Liver (tissue), 9 donors: ENCODE data around the gene SERPINA5. TPM values are rescaled to one million over a fixed set of nuclear protein-coding genes. Genes with fewer than 3 reads are reported as not detected.

Experiments used
- DNase-seq: peaks from one replicate; pipeline ENCODE4 v3.0.0-alpha.2; 2017; ENCODE audit warnings: low spot score
- H3K27ac ChIP-seq, 2 donors: one replicate each; pipeline ENCODE4 v1.7.0; 2013; ENCODE audit warnings: inconsistent platforms in 2 of 2, low read length in 2 of 2, control low read depth in 1 of 2, low read depth in 1 of 2, mild to moderate bottlenecking in 1 of 2
- H3K27me3 ChIP-seq, 4 donors: one replicate each; pipeline versions ENCODE4 v1.6.1 to v1.7.0; 2013; ENCODE audit warnings: low read length in 3 of 4, inconsistent platforms in 1 of 4, mild to moderate bottlenecking in 1 of 4, moderate library complexity in 1 of 4; ENCODE audit not compliant: control insufficient read depth in 4 of 4, insufficient read depth in 4 of 4
- H3K36me3 ChIP-seq, 4 donors: one replicate each; pipeline versions ENCODE4 v1.6.1 to v1.7.0; 2013; ENCODE audit warnings: low read length in 3 of 4, mild to moderate bottlenecking in 3 of 4, low read depth in 1 of 4, moderate library complexity in 1 of 4; ENCODE audit not compliant: control insufficient read depth in 4 of 4, insufficient read depth in 3 of 4
- H3K4me1 ChIP-seq, 4 donors: one replicate each; pipeline versions ENCODE4 v1.6.1 to v1.7.0; 2013; ENCODE audit warnings: low read length in 3 of 4, mild to moderate bottlenecking in 3 of 4, moderate library complexity in 1 of 4; ENCODE audit not compliant: control insufficient read depth in 4 of 4, insufficient read depth in 4 of 4
- H3K4me3 ChIP-seq, 3 donors: one replicate each; pipeline versions ENCODE4 v1.6.1 to v1.7.0; 2013; ENCODE audit warnings: low read length in 3 of 3, control low read depth in 1 of 3, low read depth in 1 of 3, mild to moderate bottlenecking in 1 of 3
- H3K9ac ChIP-seq, 2 donors: one replicate each; pipeline ENCODE4 v1.7.0; 2013; ENCODE audit warnings: low read length in 2 of 2, mild to moderate bottlenecking in 2 of 2, moderate library complexity in 2 of 2, control low read depth in 1 of 2, low read depth in 1 of 2
- H3K9me3 ChIP-seq, 4 donors: one replicate each; pipeline versions ENCODE4 v1.6.1 to v1.7.0; 2013; ENCODE audit warnings: low read length in 3 of 4; ENCODE audit not compliant: control insufficient read depth in 4 of 4
- FOXA1 ChIP-seq: IDR thresholded peaks from 2 replicates; pipeline ENCODE4 v1.6.1; 2016; ENCODE audit warnings: antibody characterized with exemption
- FOXA2 ChIP-seq: IDR thresholded peaks from 2 replicates; pipeline ENCODE4 v1.6.1; 2016; ENCODE audit warnings: antibody characterized with exemption
- HNF4A ChIP-seq, 2 donors: conservative IDR thresholded peaks; 2 replicates each; pipeline ENCODE4 v1.6.1; 2016; ENCODE audit warnings: antibody characterized with exemption in 2 of 2, mild to moderate bottlenecking in 2 of 2
- JUND ChIP-seq, 2 donors: IDR thresholded peaks; 2 replicates each; pipeline ENCODE4 v1.6.1; 2016; ENCODE audit warnings: antibody characterized with exemption in 2 of 2
- RAD21 ChIP-seq, 2 donors: IDR thresholded peaks; 2 replicates each; pipeline ENCODE4 v1.6.1; 2016; ENCODE audit warnings: antibody characterized with exemption in 2 of 2, mild to moderate bottlenecking in 2 of 2
- RXRA ChIP-seq, 2 donors: IDR thresholded peaks; 2 replicates each; pipeline ENCODE4 v1.6.1; 2017 to 2018; ENCODE audit warnings: antibody characterized with exemption in 2 of 2, mild to moderate bottlenecking in 1 of 2
- SP1 ChIP-seq: IDR thresholded peaks from 2 replicates; pipeline ENCODE4 v1.6.1; 2018; ENCODE audit warnings: antibody characterized with exemption, mild to moderate bottlenecking
- TAF1 ChIP-seq: conservative IDR thresholded peaks from 2 replicates; pipeline ENCODE4 v1.6.1; 2016; ENCODE audit warnings: antibody characterized with exemption, mild to moderate bottlenecking
- WGBS: extraction: QIAGEN DNeasy Blood & Tissue Kit; methylation state at CpG from one replicate; pipeline ENCODE4 v1.1.7; 2013; 5-methylcytosine and 5-hydroxymethylcytosine counted together
- polyA plus RNA-seq, 2 donors: library from polyadenylated mRNA; stranded (reverse) in 1 of 2; unstranded in 1 of 2; fragments of 200-250 nt in 1 of 2; fragments of >200 nt in 1 of 2; fragmentation: Nextera tagmentation in 1 of 2; extraction: Ambion mirVana in 1 of 2; gene quantifications; one replicate each; pipeline versions ENCODE4 v1.2.1 to v1.2.3, GENCODE V29; 2013 to 2015
- total RNA-seq, 2 donors: library from RNA; depleted of rRNA; stranded (reverse); fragments of >200 nt; gene quantifications; one replicate each; pipeline ENCODE4 v1.2.3, GENCODE V29; 2014
- TF ChIP-seq, protein P1 (sequence below): IDR thresholded peaks from 2 replicates; pipeline ENCODE4 v1.6.1; 2016; ENCODE audit warnings: antibody characterized with exemption, mild to moderate bottlenecking
- TF ChIP-seq, protein P2 (sequence below): IDR thresholded peaks from 2 replicates; pipeline ENCODE4 v1.6.1; 2016; ENCODE audit warnings: antibody characterized with exemption
- TF ChIP-seq, protein P3 (sequence below): fragments of 150-350 bp; IDR thresholded peaks from 2 replicates; pipeline ENCODE4 v1.5.1; 2017; ENCODE audit warnings: improper control_type of control experiment, low read depth, low read length; ENCODE audit not compliant: missing input control
- TF ChIP-seq, protein P4 (sequence below): IDR thresholded peaks from 2 replicates; pipeline ENCODE4 v1.6.1; 2016; ENCODE audit warnings: antibody characterized with exemption
- donor health status: healthy.
- donor health status: healthy.
- donor health status: healthy.
- donor health status: healthy.
- donor health status: healthy.

SERPINA5 gene
- total and polyA plus RNA-seq, 4 donors = 37.0 to 250 (median 84.0) TPM

DNA sequence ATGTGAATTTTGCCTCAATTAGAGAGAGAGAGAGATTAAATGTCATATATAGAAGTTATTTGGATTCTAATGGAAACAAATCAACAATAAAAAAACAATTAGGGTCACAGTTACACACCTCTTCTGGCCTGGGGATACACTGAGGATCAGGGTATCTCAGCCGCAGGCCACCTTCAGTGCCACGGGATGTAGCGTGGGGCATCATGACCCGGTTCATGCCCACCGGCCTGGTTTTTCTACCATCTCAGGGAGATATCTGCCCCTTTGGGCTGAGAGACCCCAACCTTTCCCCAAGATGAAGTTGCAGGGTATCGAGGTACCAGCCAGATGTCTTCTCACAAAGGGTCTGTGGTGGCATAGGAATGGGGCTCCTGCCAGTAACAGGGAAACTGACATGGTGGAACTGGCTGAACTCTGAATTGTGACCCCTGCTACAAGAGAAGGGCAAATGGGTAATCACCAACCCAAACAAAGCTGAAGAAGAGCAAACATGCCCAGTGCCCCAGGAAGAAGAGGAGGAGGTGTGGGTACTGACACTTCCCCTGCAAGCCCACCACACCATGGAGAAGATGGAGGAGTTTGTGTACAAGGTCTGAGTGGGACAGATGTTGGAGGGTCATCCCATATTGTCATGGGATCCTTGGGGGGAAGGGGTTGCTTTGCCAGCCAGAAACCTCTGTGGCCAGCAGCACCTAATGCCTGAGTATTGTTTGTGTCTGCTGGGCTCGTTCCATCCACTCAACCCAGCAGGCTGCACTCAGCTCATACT, 50.5 kb downstream of the SERPINA5 start:
- 76% methylated on average over 7 of the region's 7 CpGs for WGBS
- no peaks in the 10 kb centered on the region for H3K36me3 ChIP-seq
- no peaks in the 10 kb centered on the region for H3K9me3 ChIP-seq
- no peak overlapping the region for H3K4me3 ChIP-seq
- no peaks in the 10 kb centered on the region for H3K27me3 ChIP-seq
- DNase-seq = no peak
- no peak overlapping the region for H3K9ac ChIP-seq
- peaks cover 18 to 76% (median 51%) of the 10 kb centered on the region in 4 donors for H3K4me1 ChIP-seq
- peak overlapping the region; percentile 40 to 45 for H3K27ac ChIP-seq
- peak in 1 of 2 donors; percentile 31 for TF ChIP-seq RAD21 (IDR thresholded peaks at IDR 0.05)
- TF ChIP-seq HNF4A (conservative IDR thresholded peaks at IDR 0.05) = peak; percentile 59 to 70
- TF ChIP-seq SP1 = peak; percentile 60
- peak; percentile 60 to 77 for TF ChIP-seq RXRA (IDR thresholded peaks at IDR 0.05)
- peak; percentile 30 for TF ChIP-seq FOXA1
- TF ChIP-seq, protein P1, sequence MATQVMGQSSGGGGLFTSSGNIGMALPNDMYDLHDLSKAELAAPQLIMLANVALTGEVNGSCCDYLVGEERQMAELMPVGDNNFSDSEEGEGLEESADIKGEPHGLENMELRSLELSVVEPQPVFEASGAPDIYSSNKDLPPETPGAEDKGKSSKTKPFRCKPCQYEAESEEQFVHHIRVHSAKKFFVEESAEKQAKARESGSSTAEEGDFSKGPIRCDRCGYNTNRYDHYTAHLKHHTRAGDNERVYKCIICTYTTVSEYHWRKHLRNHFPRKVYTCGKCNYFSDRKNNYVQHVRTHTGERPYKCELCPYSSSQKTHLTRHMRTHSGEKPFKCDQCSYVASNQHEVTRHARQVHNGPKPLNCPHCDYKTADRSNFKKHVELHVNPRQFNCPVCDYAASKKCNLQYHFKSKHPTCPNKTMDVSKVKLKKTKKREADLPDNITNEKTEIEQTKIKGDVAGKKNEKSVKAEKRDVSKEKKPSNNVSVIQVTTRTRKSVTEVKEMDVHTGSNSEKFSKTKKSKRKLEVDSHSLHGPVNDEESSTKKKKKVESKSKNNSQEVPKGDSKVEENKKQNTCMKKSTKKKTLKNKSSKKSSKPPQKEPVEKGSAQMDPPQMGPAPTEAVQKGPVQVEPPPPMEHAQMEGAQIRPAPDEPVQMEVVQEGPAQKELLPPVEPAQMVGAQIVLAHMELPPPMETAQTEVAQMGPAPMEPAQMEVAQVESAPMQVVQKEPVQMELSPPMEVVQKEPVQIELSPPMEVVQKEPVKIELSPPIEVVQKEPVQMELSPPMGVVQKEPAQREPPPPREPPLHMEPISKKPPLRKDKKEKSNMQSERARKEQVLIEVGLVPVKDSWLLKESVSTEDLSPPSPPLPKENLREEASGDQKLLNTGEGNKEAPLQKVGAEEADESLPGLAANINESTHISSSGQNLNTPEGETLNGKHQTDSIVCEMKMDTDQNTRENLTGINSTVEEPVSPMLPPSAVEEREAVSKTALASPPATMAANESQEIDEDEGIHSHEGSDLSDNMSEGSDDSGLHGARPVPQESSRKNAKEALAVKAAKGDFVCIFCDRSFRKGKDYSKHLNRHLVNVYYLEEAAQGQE = no peak

DNA sequence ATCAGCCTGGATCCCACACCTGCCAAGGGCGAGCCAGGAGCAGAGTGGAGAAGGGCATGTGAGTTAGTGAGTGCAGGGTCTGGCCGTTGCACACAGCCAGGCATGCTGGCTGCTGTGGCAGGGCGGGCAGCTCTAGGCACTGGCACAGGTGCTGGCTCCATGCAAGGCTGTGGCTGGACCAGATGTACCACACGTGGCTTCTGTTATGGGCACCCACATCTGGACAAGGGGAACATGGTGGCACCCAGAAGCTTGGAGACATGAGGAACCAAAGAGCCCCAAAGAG, 51.0 kb downstream of the SERPINA5 start:
- H3K27ac ChIP-seq = peak overlapping the region; percentile 19 to 43
- peaks cover 18 to 81% (median 57%) of the 10 kb centered on the region in 4 donors for H3K4me1 ChIP-seq
- whole genome bisulfite sequencing = 34% methylated on average over 4 of the region's 4 CpGs
- H3K9ac ChIP-seq = no peak overlapping the region
- H3K9me3 ChIP-seq = no peaks in the 10 kb centered on the region
- no peaks in the 10 kb centered on the region for H3K27me3 ChIP-seq
- TF ChIP-seq, protein P2, sequence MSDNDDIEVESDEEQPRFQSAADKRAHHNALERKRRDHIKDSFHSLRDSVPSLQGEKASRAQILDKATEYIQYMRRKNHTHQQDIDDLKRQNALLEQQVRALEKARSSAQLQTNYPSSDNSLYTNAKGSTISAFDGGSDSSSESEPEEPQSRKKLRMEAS = peak; percentile 16
- TF ChIP-seq FOXA1 (no peak), SP1 (no peak), FOXA2 (no peak), RXRA (IDR thresholded peaks at IDR 0.05) (no peak), TAF1 (no peak)
- no peaks in the 10 kb centered on the region for H3K36me3 ChIP-seq
- no peak for DNase-seq
- H3K4me3 ChIP-seq = no peak overlapping the region

DNA sequence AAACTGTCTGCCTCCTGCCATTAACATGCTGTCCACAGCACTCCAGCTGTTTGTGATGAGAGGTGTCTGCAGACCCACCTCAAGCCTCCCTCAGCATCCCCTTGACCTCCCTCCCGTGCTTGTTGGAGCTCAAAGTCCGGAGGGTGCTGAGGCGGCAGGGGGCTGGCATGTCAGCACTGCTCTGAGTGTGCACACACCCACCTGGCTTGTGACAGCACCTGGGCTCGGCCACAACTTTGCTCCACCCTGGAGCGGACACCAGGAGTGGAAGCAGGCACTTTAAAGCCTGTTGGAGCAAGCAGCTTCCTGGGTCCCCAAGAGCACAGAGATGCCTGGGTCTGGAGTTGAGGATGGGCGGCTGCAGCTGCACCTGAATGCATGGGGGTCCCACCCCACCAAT, 51.9 kb downstream of the SERPINA5 start:
- 49% methylated on average over 6 of the region's 6 CpGs for WGBS
- no peaks in the 10 kb centered on the region for H3K36me3 ChIP-seq
- TF ChIP-seq RAD21 (IDR thresholded peaks at IDR 0.05) = no peak
- no peak for TF ChIP-seq FOXA1
- TF ChIP-seq, protein P1 = no peak
- no peak for TF ChIP-seq RXRA (IDR thresholded peaks at IDR 0.05)
- TF ChIP-seq, protein P3, sequence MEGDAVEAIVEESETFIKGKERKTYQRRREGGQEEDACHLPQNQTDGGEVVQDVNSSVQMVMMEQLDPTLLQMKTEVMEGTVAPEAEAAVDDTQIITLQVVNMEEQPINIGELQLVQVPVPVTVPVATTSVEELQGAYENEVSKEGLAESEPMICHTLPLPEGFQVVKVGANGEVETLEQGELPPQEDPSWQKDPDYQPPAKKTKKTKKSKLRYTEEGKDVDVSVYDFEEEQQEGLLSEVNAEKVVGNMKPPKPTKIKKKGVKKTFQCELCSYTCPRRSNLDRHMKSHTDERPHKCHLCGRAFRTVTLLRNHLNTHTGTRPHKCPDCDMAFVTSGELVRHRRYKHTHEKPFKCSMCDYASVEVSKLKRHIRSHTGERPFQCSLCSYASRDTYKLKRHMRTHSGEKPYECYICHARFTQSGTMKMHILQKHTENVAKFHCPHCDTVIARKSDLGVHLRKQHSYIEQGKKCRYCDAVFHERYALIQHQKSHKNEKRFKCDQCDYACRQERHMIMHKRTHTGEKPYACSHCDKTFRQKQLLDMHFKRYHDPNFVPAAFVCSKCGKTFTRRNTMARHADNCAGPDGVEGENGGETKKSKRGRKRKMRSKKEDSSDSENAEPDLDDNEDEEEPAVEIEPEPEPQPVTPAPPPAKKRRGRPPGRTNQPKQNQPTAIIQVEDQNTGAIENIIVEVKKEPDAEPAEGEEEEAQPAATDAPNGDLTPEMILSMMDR = no peak
- TF ChIP-seq, protein P4, sequence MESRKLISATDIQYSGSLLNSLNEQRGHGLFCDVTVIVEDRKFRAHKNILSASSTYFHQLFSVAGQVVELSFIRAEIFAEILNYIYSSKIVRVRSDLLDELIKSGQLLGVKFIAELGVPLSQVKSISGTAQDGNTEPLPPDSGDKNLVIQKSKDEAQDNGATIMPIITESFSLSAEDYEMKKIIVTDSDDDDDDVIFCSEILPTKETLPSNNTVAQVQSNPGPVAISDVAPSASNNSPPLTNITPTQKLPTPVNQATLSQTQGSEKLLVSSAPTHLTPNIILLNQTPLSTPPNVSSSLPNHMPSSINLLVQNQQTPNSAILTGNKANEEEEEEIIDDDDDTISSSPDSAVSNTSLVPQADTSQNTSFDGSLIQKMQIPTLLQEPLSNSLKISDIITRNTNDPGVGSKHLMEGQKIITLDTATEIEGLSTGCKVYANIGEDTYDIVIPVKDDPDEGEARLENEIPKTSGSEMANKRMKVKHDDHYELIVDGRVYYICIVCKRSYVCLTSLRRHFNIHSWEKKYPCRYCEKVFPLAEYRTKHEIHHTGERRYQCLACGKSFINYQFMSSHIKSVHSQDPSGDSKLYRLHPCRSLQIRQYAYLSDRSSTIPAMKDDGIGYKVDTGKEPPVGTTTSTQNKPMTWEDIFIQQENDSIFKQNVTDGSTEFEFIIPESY = no peak
- no peak for TF ChIP-seq SP1
- no peak for TF ChIP-seq HNF4A (conservative IDR thresholded peaks at IDR 0.05)
- no peak for TF ChIP-seq JUND (IDR thresholded peaks at IDR 0.05)
- H3K9me3 ChIP-seq = no peaks in the 10 kb centered on the region
- no peaks in the 10 kb centered on the region for H3K27me3 ChIP-seq
- no peak overlapping the region for H3K9ac ChIP-seq
- peaks cover 18 to 78% (median 57%) of the 10 kb centered on the region in 4 donors for H3K4me1 ChIP-seq
- H3K4me3 ChIP-seq = no peak overlapping the region
- no peak overlapping the region for H3K27ac ChIP-seq
- no peak for DNase-seq
